Activated T-helper 1 cell treated with anti-CD3 and anti-CD28 coated beads, Interleukin-12 subunit alpha, Interleukin-12 subunit beta, Interleukin-2, Interleukin-4 antibody, amounts not matched to agents 30 ng/mL and 10 ng/mL and 1 ng/mL, durations not matched to agents 14 hours and 24 hours and 36 hours (primary cell): Measurements from ENCODE around the gene N4BP3. TPM values are rescaled to one million over a fixed set of nuclear protein-coding genes. Genes with fewer than 3 reads are reported as not detected.

ENCODE experiments used
- DNase-seq: peaks from one replicate; pipeline ENCODE4 v3.0.0; 2021; ENCODE audit warnings: low spot score
- H3K27ac Mint-ChIP-seq: one replicate; pipeline ENCODE4 v1.8.0; 2021; ENCODE audit warnings: mild to moderate bottlenecking, mixed read lengths
- H3K27me3 Mint-ChIP-seq: one replicate; pipeline ENCODE4 v1.8.0; 2022; ENCODE audit warnings: mild to moderate bottlenecking, moderate library complexity, mixed read lengths; ENCODE audit not compliant: insufficient read depth
- H3K36me3 Mint-ChIP-seq: one replicate; pipeline ENCODE4 v1.8.0; 2021; ENCODE audit warnings: low read depth, mixed read lengths
- H3K4me1 Mint-ChIP-seq: one replicate; pipeline ENCODE4 v1.8.0; 2021; ENCODE audit warnings: low read depth, mixed read lengths
- H3K4me3 Mint-ChIP-seq: one replicate; pipeline ENCODE4 v1.8.0; 2021; ENCODE audit warnings: mild to moderate bottlenecking, moderate library complexity, mixed read lengths
- H3K9me3 Mint-ChIP-seq: one replicate; pipeline ENCODE4 v1.8.0; 2021; ENCODE audit warnings: mixed read lengths
- intact Hi-C: fragments of 100-400 bp; cut with micrococcal nuclease; formaldehyde crosslinking; loops from one replicate; pipeline ENCODE4 v1.15.1; 2024
- total RNA-seq: library from RNA; stranded (reverse); gene quantifications from 2 replicates; pipeline ENCODE4 v1.2.3, GENCODE V29; 2022

The N4BP3 gene
- total RNA-seq, 1 donor from 2014 or later, result 1.8 TPM

GRCh38 chr5:178106556-178107239 is 6.6 kb upstream of the N4BP3 start:
- H3K27me3 Mint-ChIP-seq, result peaks cover 16% of the 10 kb centered on the region
- no peaks in the 10 kb centered on the region for H3K4me1 Mint-ChIP-seq
- intact Hi-C loops, result no loop called here

DNA sequence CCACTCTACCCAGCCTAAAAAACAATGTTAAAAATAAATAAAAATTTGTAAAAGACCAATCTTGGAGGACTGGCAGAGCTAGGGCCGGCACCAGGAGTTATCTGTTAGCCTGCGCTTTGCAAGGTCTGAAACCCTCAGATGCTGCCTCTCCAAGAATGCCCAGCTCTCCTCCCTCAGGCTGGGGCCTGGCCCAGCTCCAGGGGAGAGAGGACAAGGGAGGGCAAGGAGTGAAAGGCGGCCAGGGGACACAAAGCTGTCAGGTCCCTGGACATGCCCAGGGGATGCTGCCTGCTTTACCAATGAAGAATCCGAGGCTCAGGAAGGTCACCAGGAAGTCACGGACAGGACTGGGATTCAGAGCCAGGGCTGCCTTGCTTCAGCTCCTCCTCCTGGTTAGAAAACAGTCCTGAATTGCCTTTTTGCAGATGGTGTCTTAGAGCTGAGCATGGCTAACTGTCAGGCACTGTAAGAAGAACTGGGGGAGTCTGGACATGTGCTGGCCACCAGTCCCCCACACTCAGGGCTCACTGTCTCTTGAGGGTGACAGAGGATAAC is 5.5 kb upstream of the N4BP3 start:
- peaks cover 20% of the 10 kb centered on the region for H3K27me3 Mint-ChIP-seq
- H3K9me3 Mint-ChIP-seq, result peaks cover 3% of the 10 kb centered on the region
- no peak for DNase-seq
- H3K4me1 Mint-ChIP-seq, result peaks cover 3% of the 10 kb centered on the region
- no peak overlapping the region for H3K27ac Mint-ChIP-seq
- H3K36me3 Mint-ChIP-seq, result no peaks in the 10 kb centered on the region
- H3K4me3 Mint-ChIP-seq, result no peak overlapping the region
- intact Hi-C loops, result no loop called here

More at GRCh38 chr5:178106556-178107239, 6.6 kb upstream of the N4BP3 start:
- no peak for DNase-seq
- no peaks in the 10 kb centered on the region for H3K36me3 Mint-ChIP-seq
- H3K9me3 Mint-ChIP-seq, result no peaks in the 10 kb centered on the region
- H3K27ac Mint-ChIP-seq, result no peak overlapping the region
- H3K4me3 Mint-ChIP-seq, result no peak overlapping the region

- Mint-ChIP-seq H3K4me1 (peaks cover 5% of the 10 kb centered on the region), H3K27ac (no peak overlapping the region), H3K27me3 (peaks cover 22% of the 10 kb centered on the region), H3K36me3 (no peaks in the 10 kb centered on the region), H3K9me3 (peaks cover 5% of the 10 kb centered on the region), H3K4me3 (no peak overlapping the region)
- no peak for DNase-seq
- intact Hi-C loops, result no loop called here
Measured at GRCh38 chr5:178108446-178108845, 4.9 kb upstream of the N4BP3 start.

- Mint-ChIP-seq H3K27ac (no peak overlapping the region), H3K4me3 (no peak overlapping the region), H3K36me3 (no peaks in the 10 kb centered on the region), H3K9me3 (peaks cover 5% of the 10 kb centered on the region), H3K27me3 (peaks cover 19% of the 10 kb centered on the region), H3K4me1 (peaks cover 5% of the 10 kb centered on the region)
- DNase-seq, result no peak
- intact Hi-C loops, result no loop called here
Measured at GRCh38 chr5:178108966-178109365, 4.4 kb upstream of the N4BP3 start.

DNA sequence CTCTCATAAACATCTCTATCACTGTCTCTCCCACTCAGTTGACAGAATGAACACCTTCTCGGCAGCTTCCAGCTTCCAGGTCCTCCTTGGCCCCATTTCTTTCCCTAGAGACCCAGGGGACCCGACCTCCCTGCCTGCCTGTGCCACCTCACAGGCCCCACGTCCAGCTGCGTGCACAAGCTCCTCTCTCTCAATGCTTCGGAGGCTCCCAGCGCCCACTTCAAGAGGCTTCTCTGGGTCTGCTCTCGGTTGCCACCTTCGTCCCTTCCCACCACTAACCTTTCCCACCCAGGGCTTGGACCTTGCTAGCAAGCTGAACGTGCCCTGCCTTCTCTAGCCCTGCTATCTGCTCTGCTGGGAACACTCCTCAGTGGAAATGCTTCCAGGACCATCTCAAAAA is 2.8 kb upstream of the N4BP3 start:
- no peak for DNase-seq
- peaks cover 20% of the 10 kb centered on the region for H3K4me1 Mint-ChIP-seq
- intact Hi-C loops, result no loop called here
- no peaks in the 10 kb centered on the region for H3K36me3 Mint-ChIP-seq
- H3K4me3 Mint-ChIP-seq, result no peak overlapping the region
- H3K27ac Mint-ChIP-seq, result no peak overlapping the region
- H3K27me3 Mint-ChIP-seq, result peaks cover 28% of the 10 kb centered on the region
- peaks cover 5% of the 10 kb centered on the region for H3K9me3 Mint-ChIP-seq

GRCh38 chr5:178111925-178112324 is 1.4 kb upstream of the N4BP3 start:
- Mint-ChIP-seq H3K9me3 (peaks cover 5% of the 10 kb centered on the region), H3K4me1 (peaks cover 34% of the 10 kb centered on the region), H3K36me3 (no peaks in the 10 kb centered on the region), H3K4me3 (no peak overlapping the region), H3K27me3 (peaks cover 36% of the 10 kb centered on the region), H3K27ac (no peak overlapping the region)
- no peak for DNase-seq
- intact Hi-C loops, result loop anchor here (2.0 kb wide), 1 partner anchor 35 kb away; no protein-coding TSS in a partner anchor

- H3K4me3 Mint-ChIP-seq, result peak overlapping the region; percentile 88
- peak overlapping the region; percentile 92 for H3K27ac Mint-ChIP-seq
- H3K36me3 Mint-ChIP-seq, result no peaks in the 10 kb centered on the region
- peaks cover 5% of the 10 kb centered on the region for H3K9me3 Mint-ChIP-seq
- no peak for DNase-seq
- peaks cover 38% of the 10 kb centered on the region for H3K27me3 Mint-ChIP-seq
- peaks cover 37% of the 10 kb centered on the region for H3K4me1 Mint-ChIP-seq
- intact Hi-C loops, result loop anchor here (2.0 kb wide), 1 partner anchor 36 kb away; no protein-coding TSS in a partner anchor
Measured at GRCh38 chr5:178112545-178112944, 787 bp upstream of the N4BP3 start.

DNA sequence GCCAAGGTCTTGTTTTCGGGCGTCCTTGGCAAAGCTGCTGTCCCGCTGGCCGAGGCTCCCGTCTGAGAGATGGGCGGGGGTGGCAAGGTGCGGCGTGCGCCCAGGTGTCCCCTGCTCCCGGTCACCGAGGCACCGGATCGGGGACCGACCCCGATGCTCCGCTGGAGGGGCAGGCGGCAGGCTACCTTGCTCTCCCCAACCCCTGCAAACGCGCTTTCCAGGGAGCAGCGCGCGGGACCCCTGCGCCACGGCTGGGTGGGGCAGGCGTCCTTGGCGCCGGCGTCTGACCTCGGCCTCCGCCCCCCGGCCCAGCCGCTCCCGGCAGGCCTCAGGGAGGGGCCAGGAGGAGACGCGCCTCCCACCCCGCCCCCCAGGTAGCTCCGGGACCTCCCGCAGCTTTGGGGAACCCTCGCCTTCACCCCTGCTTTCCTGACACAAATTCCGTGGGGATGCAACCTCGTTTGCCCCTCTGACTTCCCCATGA is 551 bp downstream of the N4BP3 start:
- H3K27me3 Mint-ChIP-seq, result peaks cover 39% of the 10 kb centered on the region
- peaks cover 5% of the 10 kb centered on the region for H3K9me3 Mint-ChIP-seq

DNA sequence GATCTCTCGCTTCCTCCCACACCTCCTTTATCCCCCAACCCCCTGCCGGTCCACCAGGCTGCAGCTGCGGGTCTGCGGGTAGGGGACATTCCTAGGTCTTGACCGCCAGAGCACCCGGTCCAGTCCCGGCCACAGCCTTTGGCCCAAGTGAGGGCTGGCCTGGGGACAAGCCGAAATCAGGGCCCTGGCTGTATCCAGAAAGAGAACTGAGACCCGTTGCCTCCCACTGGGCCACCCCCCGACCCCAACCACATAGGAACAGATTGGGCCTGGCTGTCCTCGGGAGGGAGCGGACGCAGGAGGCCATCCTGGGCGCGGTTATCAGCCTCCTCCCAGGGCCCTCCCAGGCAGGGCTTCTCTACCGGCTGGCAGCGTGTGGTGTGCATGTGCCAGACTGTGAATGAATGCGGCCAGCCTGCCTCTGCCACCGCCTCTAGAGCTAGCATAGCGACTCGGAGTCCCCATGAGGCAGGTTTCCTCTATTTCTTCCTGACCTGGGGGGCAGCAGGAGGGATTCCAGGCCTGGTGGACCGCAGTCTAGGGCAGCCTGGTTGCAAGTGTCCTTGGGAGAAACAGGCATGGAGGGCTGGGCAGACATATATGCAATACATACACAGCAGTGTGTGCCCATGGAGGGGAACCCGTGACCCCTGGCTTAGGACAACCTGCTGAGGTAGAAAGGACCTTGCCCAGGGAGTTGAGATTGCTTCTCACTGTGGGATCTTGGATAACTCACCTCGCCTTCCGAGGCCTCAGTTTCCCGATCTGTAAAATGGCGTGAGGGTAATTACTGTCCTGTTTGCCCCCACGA is 1.2 kb downstream of the N4BP3 start:
- Mint-ChIP-seq H3K4me3 (peak overlapping the region; percentile 89), H3K4me1 (peaks cover 37% of the 10 kb centered on the region), H3K36me3 (no peaks in the 10 kb centered on the region), H3K27ac (peak overlapping the region; percentile 76), H3K27me3 (peaks cover 38% of the 10 kb centered on the region), H3K9me3 (peaks cover 5% of the 10 kb centered on the region)
- DNase-seq, result no peak
- intact Hi-C loops, result no loop called here

More for the DNA sequence above, 551 bp downstream of the N4BP3 start:
- Mint-ChIP-seq H3K36me3 (no peaks in the 10 kb centered on the region), H3K4me3 (peak overlapping the region; percentile 89), H3K27ac (peak overlapping the region; percentile 76), H3K4me1 (peaks cover 37% of the 10 kb centered on the region)
- no peak for DNase-seq
- intact Hi-C loops, result loop anchor here (1.0 to 2.0 kb wide), 3 partner anchors 16 to 39 kb away; partner anchors contain the start of gene NHP2

GRCh38 chr5:178115136-178115813 is 1.9 kb downstream of the N4BP3 start:
- no peak overlapping the region for H3K27ac Mint-ChIP-seq
- peaks cover 38% of the 10 kb centered on the region for H3K27me3 Mint-ChIP-seq
- peaks cover 37% of the 10 kb centered on the region for H3K4me1 Mint-ChIP-seq
- intact Hi-C loops, result no loop called here
- no peak for DNase-seq
- no peaks in the 10 kb centered on the region for H3K36me3 Mint-ChIP-seq
- H3K4me3 Mint-ChIP-seq, result peak overlapping the region; percentile 89
- H3K9me3 Mint-ChIP-seq, result peaks cover 5% of the 10 kb centered on the region

GRCh38 chr5:178115814-178116142 is 2.4 kb downstream of the N4BP3 start:
- H3K27me3 Mint-ChIP-seq, result peaks cover 33% of the 10 kb centered on the region
- intact Hi-C loops, result loop anchor here (1.0 kb wide), 1 partner anchor 16 kb away; the partner anchor contains the start of gene RMND5B
- peaks cover 37% of the 10 kb centered on the region for H3K4me1 Mint-ChIP-seq
- no peaks in the 10 kb centered on the region for H3K36me3 Mint-ChIP-seq
- peak overlapping the region; percentile 27 for H3K4me3 Mint-ChIP-seq
- peaks cover 5% of the 10 kb centered on the region for H3K9me3 Mint-ChIP-seq
- DNase-seq, result no peak
- no peak overlapping the region for H3K27ac Mint-ChIP-seq

GRCh38 chr5:178116143-178116885 is 3.0 kb downstream of the N4BP3 start:
- Mint-ChIP-seq H3K4me3 (peak overlapping the region; percentile 72), H3K4me1 (peaks cover 37% of the 10 kb centered on the region), H3K36me3 (no peaks in the 10 kb centered on the region), H3K27me3 (peaks cover 30% of the 10 kb centered on the region), H3K27ac (peak overlapping the region; percentile 71), H3K9me3 (peaks cover 5% of the 10 kb centered on the region)
- peak; percentile 54 for DNase-seq
- intact Hi-C loops, result loop anchor here (1.0 kb wide), 1 partner anchor 15 kb away; the partner anchor contains the start of gene RMND5B
